ENCODE measurements around the gene ABCC11. TPM values are rescaled to one million over a fixed set of nuclear protein-coding genes. Genes with fewer than 3 reads are reported as not detected.

The ABCC11 gene
- polyA plus RNA-seq, 1 donor from 2014 or later: not detected

- Mint-ChIP-seq H3K4me3 (no peak overlapping the region), H3K36me3 (no peaks in the 10 kb centered on the region), H3K9me3 (peaks cover 0 to 9% (median 0%) of the 10 kb centered on the region in 3 donors), H3K27me3 (peaks cover 6% of the 10 kb centered on the region), H3K4me1 (peaks cover 0 to 2% (median 0%) of the 10 kb centered on the region in 3 donors), H3K27ac (no peak overlapping the region)
Measured at GRCh38 chr16:48152226-48152625, 95.1 kb downstream of the ABCC11 start.

DNA sequence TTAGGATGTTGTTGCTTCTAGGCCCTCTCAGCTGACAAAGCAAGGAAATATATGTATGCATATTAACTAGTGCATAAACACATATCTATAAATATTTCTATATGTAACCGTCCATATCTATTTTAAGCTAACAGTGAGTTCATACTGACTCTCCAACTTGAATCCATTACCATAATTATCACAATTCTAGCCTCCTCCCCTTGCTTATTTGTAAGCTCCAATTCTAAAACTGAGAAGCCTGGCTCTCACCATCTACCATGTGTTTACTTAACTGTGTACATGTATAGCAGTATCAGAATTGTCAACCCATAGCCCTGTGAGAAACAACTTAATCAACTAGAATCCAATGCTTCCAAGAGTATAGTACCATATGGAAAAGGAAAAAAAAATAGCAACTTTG, 96.6 kb downstream of the ABCC11 start:
- Mint-ChIP-seq H3K4me3 (no peak overlapping the region), H3K27me3 (peaks cover 5% of the 10 kb centered on the region), H3K36me3 (no peaks in the 10 kb centered on the region), H3K27ac (no peak overlapping the region), H3K9me3 (peaks cover 0 to 9% (median 0%) of the 10 kb centered on the region in 3 donors), H3K4me1 (no peaks in the 10 kb centered on the region)

DNA sequence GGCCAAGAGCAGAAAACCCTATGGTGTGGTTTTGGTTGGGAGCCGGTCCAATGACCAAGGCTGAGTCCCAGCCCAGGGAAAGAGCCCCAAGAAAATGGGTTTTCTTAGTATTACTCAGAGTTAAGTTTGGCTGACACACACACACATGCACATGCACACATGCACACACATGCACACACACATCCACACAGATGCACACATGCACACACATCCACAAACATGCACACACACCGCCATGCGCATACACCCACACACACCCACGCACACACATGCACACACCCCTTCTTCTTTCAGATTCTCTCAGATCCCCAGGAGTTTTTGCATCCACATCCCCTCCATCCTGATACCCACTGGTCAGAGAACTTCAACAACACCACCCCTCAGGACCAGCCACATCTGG, 100.6 kb downstream of the ABCC11 start:
- Mint-ChIP-seq H3K27ac (no peak overlapping the region), H3K27me3 (peaks cover 10% of the 10 kb centered on the region)

GRCh38 chr16:48146131-48146530, 101.2 kb downstream of the ABCC11 start:
- Mint-ChIP-seq H3K4me1 (no peaks in the 10 kb centered on the region), H3K9me3 (peaks cover 0 to 9% (median 6%) of the 10 kb centered on the region in 3 donors), H3K27ac (no peak overlapping the region), H3K27me3 (peaks cover 13% of the 10 kb centered on the region), H3K36me3 (peaks cover 1% of the 10 kb centered on the region), H3K4me3 (no peak overlapping the region)

More for the DNA sequence above, 100.6 kb downstream of the ABCC11 start:
- Mint-ChIP-seq H3K4me3 (no peak overlapping the region), H3K36me3 (peaks cover 1% of the 10 kb centered on the region), H3K4me1 (no peaks in the 10 kb centered on the region), H3K9me3 (peaks cover 0 to 9% (median 6%) of the 10 kb centered on the region in 3 donors)

DNA sequence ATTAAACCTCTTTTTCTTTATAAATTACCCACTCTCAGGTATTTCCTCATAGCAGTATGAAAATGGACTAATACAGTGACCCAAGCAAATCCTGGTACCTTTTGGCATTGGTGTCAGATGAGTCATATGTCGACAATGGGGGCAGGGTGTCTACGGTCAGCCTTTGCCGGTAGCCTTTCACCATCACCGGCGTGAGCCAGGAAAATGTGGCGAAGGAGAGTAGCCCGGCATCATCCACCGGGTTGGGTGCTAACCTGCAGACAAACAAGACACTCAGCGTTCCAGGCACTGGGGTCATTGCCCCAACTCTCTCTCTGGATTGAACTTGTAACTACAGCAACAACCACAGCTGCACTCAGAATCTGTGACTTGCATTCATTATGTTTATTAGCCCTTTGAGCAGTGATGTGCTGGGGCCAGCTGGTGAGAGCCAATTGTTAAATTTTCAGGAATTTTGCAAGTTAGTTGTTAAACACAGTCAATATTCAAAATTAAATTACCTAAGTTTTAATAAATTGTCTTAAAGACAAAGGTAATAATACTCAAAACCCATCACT, 103.4 kb downstream of the ABCC11 start:
- Mint-ChIP-seq H3K27ac (no peak overlapping the region), H3K27me3 (peaks cover 13% of the 10 kb centered on the region), H3K36me3 (peaks cover 1% of the 10 kb centered on the region), H3K4me1 (no peaks in the 10 kb centered on the region), H3K9me3 (peaks cover 0 to 6% (median 5%) of the 10 kb centered on the region in 3 donors), H3K4me3 (no peak overlapping the region)

DNA sequence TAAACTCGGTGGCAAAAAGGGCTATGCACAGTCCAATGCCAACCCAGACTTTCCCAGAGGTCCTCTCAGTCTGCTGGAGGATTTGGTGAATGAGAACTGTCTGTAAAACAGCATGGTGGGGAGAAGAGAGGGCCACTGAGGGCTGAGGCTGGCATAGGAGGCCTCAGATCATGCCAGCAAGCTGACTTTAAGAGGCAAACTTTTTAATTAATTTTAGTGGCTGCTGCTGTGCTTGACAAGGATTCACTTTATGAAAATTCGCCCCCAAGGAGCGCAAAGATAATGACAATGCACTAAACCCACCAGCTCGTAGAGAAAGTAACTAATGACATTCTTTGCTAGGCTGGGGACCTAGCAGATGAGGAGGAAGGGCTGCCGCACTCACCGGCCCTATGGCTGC, 106.5 kb downstream of the ABCC11 start:
- Mint-ChIP-seq H3K27me3 (peaks cover 10% of the 10 kb centered on the region), H3K4me3 (no peak overlapping the region), H3K9me3 (peaks cover 0 to 6% (median 0%) of the 10 kb centered on the region in 3 donors), H3K36me3 (peaks cover 1% of the 10 kb centered on the region), H3K27ac (no peak overlapping the region), H3K4me1 (no peaks in the 10 kb centered on the region)

DNA sequence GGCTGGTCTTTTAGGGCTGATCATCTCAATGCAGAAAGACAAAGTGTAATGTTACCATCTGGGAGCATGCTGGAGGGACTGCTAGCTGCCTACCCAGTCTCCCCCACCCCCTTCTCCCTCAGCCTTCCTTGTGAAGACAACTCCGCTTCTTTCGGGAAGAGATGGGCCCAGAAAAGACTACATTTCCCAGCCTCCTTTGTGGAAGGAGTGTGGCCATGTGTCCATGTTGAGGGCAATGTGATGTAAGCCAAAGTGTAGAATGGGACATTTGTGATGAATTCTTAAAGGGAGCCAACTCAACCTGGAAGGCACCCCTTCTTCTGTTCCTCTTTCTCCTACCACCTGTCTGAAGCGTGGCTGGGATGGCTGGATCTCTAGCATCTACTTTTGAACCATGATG, 107.8 kb downstream of the ABCC11 start:
- peaks cover under 1% of the 10 kb centered on the region for H3K36me3 Mint-ChIP-seq
- no peaks in the 10 kb centered on the region for H3K4me1 Mint-ChIP-seq
- H3K4me3 Mint-ChIP-seq: no peak overlapping the region
- peaks cover 7% of the 10 kb centered on the region for H3K27me3 Mint-ChIP-seq
- peak overlapping the region in 1 of 3 donors; percentile 60 for H3K27ac Mint-ChIP-seq
- peaks cover 0 to 6% (median 0%) of the 10 kb centered on the region in 3 donors for H3K9me3 Mint-ChIP-seq

DNA sequence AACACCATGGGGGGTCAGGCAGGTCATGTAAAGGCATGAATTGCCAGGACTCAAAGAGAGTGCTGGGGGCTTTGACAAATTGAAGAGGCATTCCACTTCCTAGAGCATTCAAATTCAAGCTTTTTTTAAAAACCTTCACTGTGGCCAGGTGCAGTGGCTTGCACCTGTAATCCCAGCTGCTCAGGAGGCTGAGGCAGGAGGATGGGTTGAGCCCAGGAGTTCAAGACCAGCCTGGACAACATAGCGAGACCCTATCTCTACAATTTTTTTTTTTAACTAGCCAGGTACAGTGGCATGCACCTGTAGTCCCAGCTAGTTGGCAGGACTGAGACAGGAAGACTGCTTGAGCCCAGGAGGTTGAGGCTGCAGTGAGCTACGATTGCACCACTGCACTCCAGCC, 108.8 kb downstream of the ABCC11 start:
- Mint-ChIP-seq H3K27ac (no peak overlapping the region), H3K4me1 (no peaks in the 10 kb centered on the region), H3K36me3 (no peaks in the 10 kb centered on the region), H3K4me3 (no peak overlapping the region), H3K27me3 (peaks cover 6% of the 10 kb centered on the region), H3K9me3 (peaks cover 0 to 5% (median 0%) of the 10 kb centered on the region in 3 donors)

GRCh38 chr16:48137822-48138221, 109.5 kb downstream of the ABCC11 start:
- Mint-ChIP-seq H3K4me1 (no peaks in the 10 kb centered on the region), H3K27ac (no peak overlapping the region), H3K36me3 (no peaks in the 10 kb centered on the region), H3K27me3 (peaks cover 8% of the 10 kb centered on the region), H3K9me3 (peaks cover 0 to 3% (median 0%) of the 10 kb centered on the region in 3 donors), H3K4me3 (no peak overlapping the region)

- Mint-ChIP-seq H3K36me3 (no peaks in the 10 kb centered on the region), H3K4me3 (no peak overlapping the region), H3K9me3 (no peaks in the 10 kb centered on the region), H3K27me3 (peaks cover 6% of the 10 kb centered on the region), H3K4me1 (no peaks in the 10 kb centered on the region), H3K27ac (no peak overlapping the region)
Measured at GRCh38 chr16:48136547-48137360, 110.6 kb downstream of the ABCC11 start.

DNA sequence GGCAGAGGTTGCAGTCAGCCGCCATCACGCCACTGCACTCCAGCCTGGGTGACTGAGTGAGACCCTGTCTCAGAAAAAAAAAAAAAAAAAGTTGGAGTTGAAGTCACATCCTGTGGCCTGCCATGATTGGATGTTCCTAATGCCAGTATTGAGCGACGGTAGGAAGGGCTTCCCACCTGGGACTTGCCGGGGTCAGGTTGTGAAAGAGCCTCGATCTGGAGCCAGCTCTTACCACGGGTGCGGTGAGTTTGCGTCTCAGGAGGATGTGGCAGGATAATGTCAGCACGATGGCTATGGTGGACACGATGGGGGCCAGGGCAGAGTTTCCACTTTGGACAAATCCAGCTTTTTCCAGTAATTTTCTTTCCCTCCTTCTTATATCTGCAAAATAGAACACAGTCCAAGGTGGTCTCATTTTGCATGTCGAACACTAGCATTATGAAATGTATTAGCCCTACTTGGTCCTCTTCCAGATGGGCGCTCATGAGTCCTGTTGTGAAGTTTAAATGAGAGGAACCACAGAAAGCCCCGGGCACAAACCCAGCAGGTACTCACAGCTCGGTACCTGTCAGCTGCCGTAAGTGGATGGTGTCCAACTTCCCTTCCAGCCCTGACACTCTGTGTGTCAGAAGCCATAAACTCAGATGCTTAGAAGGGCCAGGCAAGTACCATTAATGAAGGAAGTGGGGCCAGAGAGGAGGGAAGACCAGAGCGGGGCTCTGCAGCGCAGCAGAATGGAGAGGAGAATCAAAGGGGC, 113.7 kb downstream of the ABCC11 start:
- Mint-ChIP-seq H3K9me3 (no peaks in the 10 kb centered on the region), H3K36me3 (no peaks in the 10 kb centered on the region), H3K27ac (no peak overlapping the region), H3K27me3 (peaks cover 3% of the 10 kb centered on the region), H3K4me1 (no peaks in the 10 kb centered on the region), H3K4me3 (no peak overlapping the region)

- no peak overlapping the region for H3K4me3 Mint-ChIP-seq
- peaks cover 3% of the 10 kb centered on the region for H3K27me3 Mint-ChIP-seq
- no peak overlapping the region for H3K27ac Mint-ChIP-seq
- no peaks in the 10 kb centered on the region for H3K4me1 Mint-ChIP-seq
- no peaks in the 10 kb centered on the region for H3K9me3 Mint-ChIP-seq
- H3K36me3 Mint-ChIP-seq: no peaks in the 10 kb centered on the region
Measured at GRCh38 chr16:48132696-48133095, 114.6 kb downstream of the ABCC11 start.

GRCh38 chr16:48131201-48131935, 116.0 kb downstream of the ABCC11 start:
- H3K36me3 Mint-ChIP-seq: no peaks in the 10 kb centered on the region
- peaks cover 3% of the 10 kb centered on the region for H3K27me3 Mint-ChIP-seq
- H3K4me1 Mint-ChIP-seq: no peaks in the 10 kb centered on the region
- H3K27ac Mint-ChIP-seq: no peak overlapping the region
- no peaks in the 10 kb centered on the region for H3K9me3 Mint-ChIP-seq
- H3K4me3 Mint-ChIP-seq: no peak overlapping the region

GRCh38 chr16:48129926-48130325, 117.4 kb downstream of the ABCC11 start:
- Mint-ChIP-seq H3K9me3 (no peaks in the 10 kb centered on the region), H3K27ac (no peak overlapping the region), H3K4me1 (no peaks in the 10 kb centered on the region), H3K36me3 (no peaks in the 10 kb centered on the region), H3K27me3 (peaks cover 2% of the 10 kb centered on the region), H3K4me3 (no peak overlapping the region)

DNA sequence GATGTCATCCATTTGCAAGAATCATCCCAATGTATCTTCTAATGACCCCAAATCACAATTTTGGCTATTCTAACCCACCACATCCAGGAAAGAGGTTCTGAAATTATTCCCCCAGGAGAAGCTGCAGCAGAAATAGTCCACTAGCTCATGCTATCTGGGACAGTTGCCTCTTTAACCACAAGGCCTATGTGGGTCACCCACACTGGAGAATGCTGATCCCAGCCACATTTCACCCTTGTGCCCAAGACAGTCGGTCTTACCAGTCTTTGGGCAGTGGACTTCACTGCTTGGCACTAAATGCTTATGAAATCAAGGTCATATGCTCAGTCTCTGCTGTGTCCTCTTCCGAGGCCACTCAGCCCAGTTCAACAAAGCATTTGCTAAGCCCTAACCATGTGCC, 118.6 kb downstream of the ABCC11 start:
- Mint-ChIP-seq H3K4me3 (no peak overlapping the region), H3K27me3 (peaks cover 2% of the 10 kb centered on the region), H3K4me1 (no peaks in the 10 kb centered on the region), H3K9me3 (no peaks in the 10 kb centered on the region), H3K27ac (no peak overlapping the region), H3K36me3 (no peaks in the 10 kb centered on the region)

Data from IgD-negative memory B cell (primary cell).